Activated B cell treated with CpG ODN at 0.5 μM for 24 hours (primary cell): ENCODE data around the gene UGDH. TPM values are rescaled to one million over a fixed set of nuclear protein-coding genes. Genes with fewer than 3 reads are reported as not detected.
"Not testable (repeated sequence)": the region's sequence is repeated elsewhere in the genome, so short reads cannot be mapped to it uniquely, and the experiment has no call there.

ENCODE experiments used
- ATAC-seq: fragments of 200-7000 bp; cut with Tn5 transposase; one replicate; pipeline ENCODE4 v1.10.0; 2021; ENCODE audit warnings: low read depth, mild to moderate bottlenecking, moderate library complexity
- CTCF ChIA-PET: fragments of 350-600 bp; sonication (Branson Sonifier 250); formaldehyde crosslinking; loops from one replicate; lab custom pipeline; 2021; ENCODE audit warnings: antibody characterized with exemption; lab: Charles Lee
- POLR2A ChIA-PET: fragments of 350-600 bp; sonication (Branson Sonifier 250); formaldehyde crosslinking; loops from one replicate; lab custom pipeline; 2021; ENCODE audit warnings: antibody characterized with exemption; lab: Charles Lee
- DNase-seq: peaks from one replicate; pipeline ENCODE4 v3.0.0; 2022
- H3K27ac Mint-ChIP-seq: one replicate; pipeline ENCODE4 v1.8.0; 2020; ENCODE audit warnings: mixed read lengths
- H3K27me3 Mint-ChIP-seq: one replicate; pipeline ENCODE4 v1.8.0; 2021; ENCODE audit warnings: mixed read lengths
- H3K36me3 Mint-ChIP-seq: one replicate; pipeline ENCODE4 v1.8.0; 2021; ENCODE audit warnings: low read depth, mixed read lengths
- H3K4me1 Mint-ChIP-seq: one replicate; pipeline ENCODE4 v1.8.0; 2021; ENCODE audit warnings: mixed read lengths
- H3K4me3 Mint-ChIP-seq: one replicate; pipeline ENCODE4 v1.8.0; 2020; ENCODE audit warnings: mild to moderate bottlenecking, mixed read lengths
- H3K9me3 Mint-ChIP-seq: one replicate; pipeline ENCODE4 v1.8.0; 2020; ENCODE audit warnings: mixed read lengths
- CTCF ChIP-seq: fragments of 200-600 bp; IDR thresholded peaks from one replicate; pipeline ENCODE4 v1.8.0; 2022; ENCODE audit warnings: antibody characterized with exemption, mild to moderate bottlenecking
- intact Hi-C: fragments of 100-400 bp; cut with micrococcal nuclease; formaldehyde crosslinking; loops from one replicate; pipeline ENCODE4 v1.15.1; 2024
- total RNA-seq: library from RNA; stranded (reverse); gene quantifications from 2 replicates; pipeline ENCODE4 v1.2.3, GENCODE V29; 2022

Gene UGDH
- total RNA-seq, 1 donor from 2014 or later: 43.3 TPM

GRCh38 chr4:39505581-39505980 lies 21.7 kb downstream of the UGDH start:
- ChIA-PET CTCF (no interaction called here), POLR2A (interaction anchor here (2.1 kb wide), 1 partner anchor 133 kb away, joined by 6 read pairs; the partner anchor contains the start of gene SMIM14)
- Mint-ChIP-seq H3K27me3 (no peaks in the 10 kb centered on the region), H3K9me3 (no peaks in the 10 kb centered on the region), H3K4me3 (no peak overlapping the region), H3K4me1 (no peaks in the 10 kb centered on the region), H3K27ac (no peak overlapping the region), H3K36me3 (peaks cover 88% of the 10 kb centered on the region)
- intact Hi-C loops: no loop called here
- DNase-seq (no peak), ATAC-seq (no peak)
- TF ChIP-seq CTCF: no peak

- no peaks in the 10 kb centered on the region for H3K9me3 Mint-ChIP-seq
- ATAC-seq (no peak), DNase-seq (no peak)
- H3K27ac Mint-ChIP-seq: no peak overlapping the region
- no peak overlapping the region for H3K4me3 Mint-ChIP-seq
- intact Hi-C loops: no loop called here
- TF ChIP-seq CTCF: no peak
- H3K36me3 Mint-ChIP-seq: peaks cover 84% of the 10 kb centered on the region
- H3K27me3 Mint-ChIP-seq: no peaks in the 10 kb centered on the region
- ChIA-PET CTCF (no interaction called here), POLR2A (no interaction called here)
- H3K4me1 Mint-ChIP-seq: no peaks in the 10 kb centered on the region
Observed at GRCh38 chr4:39504538-39504937, 22.7 kb downstream of the UGDH start.

- H3K36me3 Mint-ChIP-seq: peaks cover 76% of the 10 kb centered on the region
- H3K4me3 Mint-ChIP-seq, POLR2A ChIA-PET, H3K27me3 Mint-ChIP-seq, DNase-seq, intact Hi-C loops, CTCF ChIA-PET, ATAC-seq, H3K9me3 Mint-ChIP-seq, H3K27ac Mint-ChIP-seq, H3K4me1 Mint-ChIP-seq: not testable (repeated sequence)
Observed at GRCh38 chr4:39502664-39503035, 24.6 kb downstream of the UGDH start.

- no peak overlapping the region for H3K4me3 Mint-ChIP-seq
- ATAC-seq (no peak), DNase-seq (no peak)
- peaks cover 71% of the 10 kb centered on the region for H3K36me3 Mint-ChIP-seq
- ChIA-PET POLR2A (no interaction called here), CTCF (no interaction called here)
- TF ChIP-seq CTCF: no peak
- H3K9me3 Mint-ChIP-seq: no peaks in the 10 kb centered on the region
- H3K4me1 Mint-ChIP-seq: no peaks in the 10 kb centered on the region
- intact Hi-C loops: no loop called here
- no peak overlapping the region for H3K27ac Mint-ChIP-seq
- no peaks in the 10 kb centered on the region for H3K27me3 Mint-ChIP-seq
Observed at GRCh38 chr4:39502019-39502663, 25.1 kb downstream of the UGDH start.

- Mint-ChIP-seq H3K27me3 (no peaks in the 10 kb centered on the region), H3K27ac (no peak overlapping the region), H3K9me3 (no peaks in the 10 kb centered on the region), H3K4me1 (no peaks in the 10 kb centered on the region), H3K36me3 (peaks cover 42% of the 10 kb centered on the region), H3K4me3 (no peak overlapping the region)
- intact Hi-C loops: no loop called here
- POLR2A ChIA-PET: no interaction called here
- DNase-seq: no peak
- no peak for ATAC-seq
- CTCF ChIA-PET: no interaction called here
- no peak for TF ChIP-seq CTCF
Observed at GRCh38 chr4:39498727-39499020, 28.6 kb downstream of the UGDH start.
